Spleen (tissue), 13 donors: ENCODE measurements around the gene SMARCA4. TPM values are rescaled to one million over a fixed set of nuclear protein-coding genes. Genes with fewer than 3 reads are reported as not detected.

Experiments used
- DNase-seq: peaks from one replicate; pipeline ENCODE4 v3.0.0-alpha.2; 2020
- H3K27ac ChIP-seq, 8 donors: fragments of 200-600 bp; sonication (generic) in 7 of 8; 1 replicate in 4 of 8; 2 replicates in 4 of 8; pipeline versions ENCODE4 v1.5.0 to v1.8.0; 2016 to 2021; ENCODE audit warnings: inconsistent platforms in 4 of 8, mild to moderate bottlenecking in 4 of 8, moderate library complexity in 1 of 8
- H3K27me3 ChIP-seq, 7 donors: fragments of 200-600 bp; sonication (generic) in 6 of 7; replicated peaks in 1 of 7; 1 replicate in 4 of 7; 2 replicates in 3 of 7; pipeline versions ENCODE4 v1.5.0 to v1.8.0; 2016 to 2021; ENCODE audit warnings: inconsistent platforms in 3 of 7, mild to moderate bottlenecking in 1 of 7
- H3K36me3 ChIP-seq, 6 donors: fragments of 200-600 bp; sonication (generic) in 5 of 6; 1 replicate in 4 of 6; 2 replicates in 2 of 6; pipeline versions ENCODE4 v1.5.0 to v1.8.0; 2016 to 2021; ENCODE audit warnings: inconsistent platforms in 2 of 6
- H3K4me1 ChIP-seq, 6 donors: fragments of 200-600 bp; sonication (generic) in 5 of 6; 1 replicate in 3 of 6; 2 replicates in 3 of 6; pipeline versions ENCODE4 v1.5.0 to v1.8.0; 2016 to 2021; ENCODE audit warnings: inconsistent platforms in 3 of 6
- H3K4me3 ChIP-seq, 8 donors: fragments of 200-600 bp; sonication (generic) in 7 of 8; 1 replicate in 4 of 8; 2 replicates in 4 of 8; pipeline versions ENCODE4 v1.5.0 to v1.8.0; 2016 to 2021; ENCODE audit warnings: inconsistent platforms in 4 of 8, mild to moderate bottlenecking in 4 of 8, moderate library complexity in 2 of 8
- H3K9me3 ChIP-seq, 8 donors: fragments of 200-600 bp; sonication (generic) in 7 of 8; 1 replicate in 4 of 8; 2 replicates in 4 of 8; pipeline versions ENCODE4 v1.5.0 to v1.8.0; 2016 to 2021; ENCODE audit warnings: inconsistent platforms in 4 of 8
- POLR2A ChIP-seq, 3 donors: fragments of 450-650 bp; IDR thresholded peaks; one replicate each; pipeline ENCODE4 v1.5.1; 2017; ENCODE audit warnings: antibody characterized with exemption in 3 of 3, mild to moderate bottlenecking in 1 of 3
- POLR2AphosphoS5 ChIP-seq, 3 donors: sonication (generic); formaldehyde crosslinking; IDR thresholded peaks; one replicate each; pipeline ENCODE4 v1.5.1; 2017; ENCODE audit warnings: antibody characterized with exemption in 3 of 3
- WGBS, 5 donors: extraction: QIAGEN DNeasy Blood & Tissue Kit in 3 of 5; methylation state at CpG; one replicate each; pipeline versions ENCODE4 v1.1.5 to v1.1.7; 2013 to 2018; 5-methylcytosine and 5-hydroxymethylcytosine counted together
- intact Hi-C: fragments of 100-400 bp; cut with DNase I; formaldehyde crosslinking; loops from one replicate; pipeline ENCODE4 v1.15.0; 2023; ENCODE audit warnings: low total_unique reads
- long read RNA-seq, 2 donors: transcript quantifications; one replicate each; lab custom pipeline, GENCODE V29; 2026
- polyA plus RNA-seq, 3 donors: library from polyadenylated mRNA; stranded (reverse); fragments of 200-250 nt; gene quantifications; one replicate each; pipeline ENCODE4 v1.2.1, GENCODE V29; 2013
- total RNA-seq, 7 donors: library from RNA; depleted of rRNA in 3 of 7; stranded (reverse); fragments of >200 nt in 3 of 7; fragmentation: NEBNext Ultra II Directional in 4 of 7; extraction: Animal tissue kit (Norgen Biotek cat#: 25700) in 4 of 7; gene quantifications; one replicate each; pipeline versions ENCODE4 v1.1.0 to v1.2.1, GENCODE V29; 2016 to 2021
- TF ChIP-seq, protein P1 (sequence below), 11 experiments: fragments of 200-600 bp in 7 of 11; fragments of 450-650 bp in 4 of 11; sonication (generic) in 4 of 11; IDR thresholded peaks in 8 of 11; conservative IDR thresholded peaks in 3 of 11; 1 replicate in 7 of 11; 2 replicates in 4 of 11; pipeline versions ENCODE4 v1.4.0 to v1.8.0; 2016 to 2021; ENCODE audit warnings: antibody characterized with exemption in 11 of 11, inconsistent platforms in 4 of 11, mild to moderate bottlenecking in 1 of 11
- donor health status: healthy with polysubstance abuse.
- donor health status: DM: no; HTN: no; CAD: no; lungs with moderate emphysema.
- donor health status: DM: no; HTN: no; CAD: no.
- donor health status: Bipolar disorder and iron deficiency.
- donor health status: healthy.
- donor health status: DM: no; HTN: no; CAD: no.
- donor health status: DM: yes; HTN: yes; CAD: no.

The SMARCA4 gene
- total RNA-seq: 10 to 100 TPM; 61.5 to 95.6 (median 67.0) TPM
- 10 to 100 TPM; 41.6 to 69.6 (median 58.4) TPM for polyA plus RNA-seq
- long read RNA-seq, donor 1, partial matches to known transcripts: 0 of 2 reads
- long read RNA-seq, donor 1, other reads (novel, unspliced or antisense): 0 of 2 reads
- long read RNA-seq, donor 2, full-length matches to known transcripts: 3 of 9 reads
- long read RNA-seq, donor 2, partial matches to known transcripts: 6 of 9 reads
- long read RNA-seq, donor 2, other reads (novel, unspliced or antisense): 0 of 9 reads

DNA sequence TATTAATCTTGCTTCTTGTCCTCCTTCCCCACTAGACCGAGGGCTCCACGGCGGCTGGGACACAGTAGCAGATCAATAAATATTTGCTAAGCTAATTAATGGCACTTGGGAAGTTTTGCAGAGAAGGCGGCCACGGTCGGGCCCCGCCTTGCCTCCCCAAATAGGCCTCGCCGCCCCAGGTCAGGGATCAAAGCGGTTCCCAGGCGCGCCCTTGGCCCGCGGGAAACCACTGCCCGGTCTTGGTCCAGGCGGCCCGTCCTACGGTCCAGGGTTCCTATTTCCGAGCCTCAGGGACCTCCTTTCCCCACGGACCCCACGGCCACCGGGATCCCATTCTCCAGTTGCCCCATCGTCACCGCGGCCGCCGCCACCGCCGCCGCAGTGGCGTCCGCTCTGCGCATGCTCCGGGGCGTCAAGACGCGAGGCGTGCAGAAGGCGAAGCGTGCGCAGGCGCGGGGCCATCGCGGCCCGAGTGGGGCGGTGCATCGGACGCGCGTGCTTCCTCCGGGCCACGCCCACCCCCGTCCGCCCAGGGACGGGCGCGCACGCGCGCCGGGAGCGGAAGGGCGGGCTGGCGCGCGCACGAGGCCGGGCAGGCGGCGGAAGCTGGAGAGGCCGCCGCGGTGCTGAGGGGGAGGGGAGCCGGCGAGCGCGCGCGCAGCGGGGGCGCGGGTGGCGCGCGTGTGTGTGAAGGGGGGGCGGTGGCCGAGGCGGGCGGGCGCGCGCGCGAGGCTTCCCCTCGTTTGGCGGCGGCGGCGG is at the start of gene SMARCA4:
Gene SMARCA4, plus strand, starts transcription at position 717 of the 759 bp plus-strand sequence. CDS start 23,122 bp downstream, outside the sequence.
- Histone ChIP-seq H3K27me3 (no peaks in the 10 kb centered on the region), H3K4me1 (peaks cover 21 to 54% (median 40%) of the 10 kb centered on the region in 6 donors), H3K4me3 (peak within 1 kb of the TSS; percentile 60 to 92 (median 82)), H3K9me3 (no peaks in the 10 kb centered on the region), H3K36me3 (no peaks in the 10 kb centered on the region), H3K27ac (peak within 1 kb of the TSS; percentile 90 to 97 (median 94))
- intact Hi-C loops: no loop called here
- WGBS, 5 donors: 0 to 1% (median 0%) methylated on average over 29 to 100 of the region's 100 CpGs
- DNase-seq: peak; percentile 100
- TF ChIP-seq POLR2A (IDR thresholded peaks at IDR 0.05): peak; percentile 65 to 81 (median 78)
- peak; percentile 98 to 100 (median 99) for TF ChIP-seq POLR2AphosphoS5 (IDR thresholded peaks at IDR 0.05)
- TF ChIP-seq, protein P1, sequence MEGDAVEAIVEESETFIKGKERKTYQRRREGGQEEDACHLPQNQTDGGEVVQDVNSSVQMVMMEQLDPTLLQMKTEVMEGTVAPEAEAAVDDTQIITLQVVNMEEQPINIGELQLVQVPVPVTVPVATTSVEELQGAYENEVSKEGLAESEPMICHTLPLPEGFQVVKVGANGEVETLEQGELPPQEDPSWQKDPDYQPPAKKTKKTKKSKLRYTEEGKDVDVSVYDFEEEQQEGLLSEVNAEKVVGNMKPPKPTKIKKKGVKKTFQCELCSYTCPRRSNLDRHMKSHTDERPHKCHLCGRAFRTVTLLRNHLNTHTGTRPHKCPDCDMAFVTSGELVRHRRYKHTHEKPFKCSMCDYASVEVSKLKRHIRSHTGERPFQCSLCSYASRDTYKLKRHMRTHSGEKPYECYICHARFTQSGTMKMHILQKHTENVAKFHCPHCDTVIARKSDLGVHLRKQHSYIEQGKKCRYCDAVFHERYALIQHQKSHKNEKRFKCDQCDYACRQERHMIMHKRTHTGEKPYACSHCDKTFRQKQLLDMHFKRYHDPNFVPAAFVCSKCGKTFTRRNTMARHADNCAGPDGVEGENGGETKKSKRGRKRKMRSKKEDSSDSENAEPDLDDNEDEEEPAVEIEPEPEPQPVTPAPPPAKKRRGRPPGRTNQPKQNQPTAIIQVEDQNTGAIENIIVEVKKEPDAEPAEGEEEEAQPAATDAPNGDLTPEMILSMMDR (IDR thresholded peaks at IDR 0.05 in 8 of 11, conservative IDR thresholded peaks at IDR 0.05 in 3 of 11): peak in 1 of 11 experiments; percentile 15

DNA sequence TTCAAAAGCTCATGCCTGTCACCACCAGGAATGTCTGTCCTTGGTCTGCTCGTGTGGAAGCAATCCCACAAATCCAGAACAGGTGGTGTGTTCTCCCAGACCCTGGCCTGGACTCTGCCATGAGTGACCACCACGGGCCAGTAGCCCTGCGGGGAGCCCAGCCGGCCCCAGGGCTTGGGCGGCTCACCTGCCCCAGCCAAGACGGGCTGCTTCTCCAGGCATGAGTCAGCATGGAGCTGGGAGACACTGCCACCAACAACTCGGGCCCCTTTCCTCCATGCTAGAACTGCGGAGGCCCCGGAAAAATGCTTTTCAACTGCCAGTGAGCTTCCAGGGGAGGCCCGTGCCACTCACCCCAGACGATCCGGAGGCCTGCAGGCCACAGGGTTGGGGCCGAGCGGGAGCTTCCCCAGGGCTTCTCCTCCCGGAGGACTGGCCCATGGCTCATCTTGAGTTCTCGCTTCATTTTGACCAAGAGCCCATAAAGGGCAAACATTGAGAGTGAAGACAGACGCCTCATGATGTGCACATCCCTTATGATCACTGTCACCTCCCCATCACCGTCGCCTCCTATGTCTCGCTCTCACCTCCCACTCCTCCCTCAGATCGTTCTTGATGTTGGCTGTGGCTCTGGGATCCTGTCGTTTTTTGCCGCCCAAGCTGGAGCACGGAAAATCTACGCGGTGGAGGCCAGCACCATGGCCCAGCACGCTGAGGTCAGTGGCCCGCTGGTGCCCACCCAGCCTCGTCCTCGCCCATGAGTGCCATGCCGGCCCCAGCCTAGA is 49.1 kb upstream of the SMARCA4 start:
- TF ChIP-seq POLR2AphosphoS5 (IDR thresholded peaks at IDR 0.05) (no peak), POLR2A (IDR thresholded peaks at IDR 0.05) (no peak)
- TF ChIP-seq, protein P1 (IDR thresholded peaks at IDR 0.05 in 8 of 11, conservative IDR thresholded peaks at IDR 0.05 in 3 of 11): no peak
- H3K36me3 ChIP-seq: peaks cover 0 to 99% (median 64%) of the 10 kb centered on the region in 6 donors
- H3K27me3 ChIP-seq: no peaks in the 10 kb centered on the region
- H3K27ac ChIP-seq: peak overlapping the region in 1 of 8 donors; percentile 45
- intact Hi-C loops: no loop called here
- WGBS, 5 donors: 91 to 95% (median 93%) methylated on average over 24 to 31 of the region's 31 CpGs
- no peaks in the 10 kb centered on the region for H3K4me1 ChIP-seq
- H3K9me3 ChIP-seq: no peaks in the 10 kb centered on the region
- DNase-seq: no peak
- H3K4me3 ChIP-seq: no peak overlapping the region

DNA sequence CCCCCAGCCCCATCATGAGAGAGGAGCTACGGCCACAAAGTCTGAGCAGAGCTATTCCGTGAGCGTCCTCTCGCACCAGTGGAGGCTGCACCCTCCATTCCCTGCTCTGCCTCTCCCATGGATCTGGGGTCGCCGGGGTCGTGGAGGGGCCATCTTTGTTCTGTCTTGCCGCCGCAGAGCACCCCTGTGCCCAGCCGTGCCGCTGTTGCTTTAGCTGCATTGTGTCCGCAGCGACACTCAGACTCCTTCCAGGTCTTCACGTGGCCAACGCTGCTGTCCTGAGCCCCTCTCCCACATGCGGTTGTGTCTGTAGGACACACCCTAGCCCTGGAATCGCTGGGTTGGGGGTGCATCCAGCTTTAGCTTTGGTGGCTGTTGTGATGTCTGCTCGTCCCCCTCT is 48.2 kb upstream of the SMARCA4 start:
- H3K27ac ChIP-seq: no peak overlapping the region
- no peak overlapping the region for H3K4me3 ChIP-seq
- TF ChIP-seq, protein P1 (IDR thresholded peaks at IDR 0.05 in 8 of 11, conservative IDR thresholded peaks at IDR 0.05 in 3 of 11): no peak
- TF ChIP-seq POLR2A (IDR thresholded peaks at IDR 0.05): no peak
- TF ChIP-seq POLR2AphosphoS5 (IDR thresholded peaks at IDR 0.05): no peak
- H3K27me3 ChIP-seq: no peaks in the 10 kb centered on the region
- no peak for DNase-seq
- no peaks in the 10 kb centered on the region for H3K9me3 ChIP-seq
- no peaks in the 10 kb centered on the region for H3K4me1 ChIP-seq
- WGBS, 5 donors: 94 to 98% (median 95%) methylated on average over 16 to 18 of the region's 18 CpGs
- intact Hi-C loops: no loop called here
- peaks cover 0 to 97% (median 64%) of the 10 kb centered on the region in 6 donors for H3K36me3 ChIP-seq
